ENCODE data around the gene NUP35. TPM values are rescaled to one million over a fixed set of nuclear protein-coding genes. Genes with fewer than 3 reads are reported as not detected.

NUP35 gene
- total and polyA plus RNA-seq, 2 donors (not counting 1 experiment from before 2014, with no cell fraction given): 8.9 to 10.0 TPM

DNA sequence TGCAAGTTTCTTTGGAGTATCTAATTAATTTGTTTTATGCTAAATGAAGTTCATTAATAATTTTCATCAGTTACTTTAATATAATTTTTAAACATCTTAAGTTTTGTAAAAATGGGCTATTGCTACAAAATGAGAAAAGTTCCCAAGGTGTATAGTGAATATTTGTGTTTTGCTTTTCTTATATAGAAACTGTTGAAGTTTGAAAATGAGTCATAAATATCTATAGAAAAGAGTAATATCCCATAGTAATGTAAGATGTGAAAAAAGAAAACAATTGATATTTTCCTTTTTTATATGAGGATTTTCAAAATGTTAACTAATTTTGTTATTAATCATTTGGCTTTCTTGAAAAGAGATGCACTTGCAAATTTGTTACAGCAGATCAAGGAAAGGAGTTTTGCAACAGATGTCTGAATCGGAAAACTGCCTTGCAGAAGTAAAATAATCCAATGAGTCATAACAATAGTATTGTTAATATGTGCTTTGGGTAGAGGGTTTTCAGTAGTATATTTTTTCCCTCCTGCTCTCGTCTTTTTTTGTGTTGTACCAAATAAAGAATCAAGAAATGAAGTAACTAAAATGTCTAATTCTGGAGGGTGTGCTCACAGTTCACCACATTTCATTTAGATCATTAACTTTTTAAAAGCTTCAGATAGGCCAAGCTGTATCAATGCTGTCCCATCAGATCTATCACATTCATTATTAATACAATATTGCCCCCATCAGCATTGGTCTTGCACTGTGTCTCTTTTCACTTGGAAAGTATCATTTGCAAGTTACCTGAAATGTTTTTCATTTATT is 30.2 kb upstream of the NUP35 start:
- no peaks in the 10 kb centered on the region for H3K4me1 ChIP-seq (ENCODE audit: control insufficient read depth, extremely low read depth, insufficient read depth, low read length)
- H3K27me3 ChIP-seq (ENCODE audit: control insufficient read depth, insufficient read depth, low read length): no peaks in the 10 kb centered on the region
- H3K36me3 ChIP-seq (ENCODE audit: control insufficient read depth, insufficient read depth, low read length): no peaks in the 10 kb centered on the region
- peak overlapping the region; percentile 67 for H3K4me2 ChIP-seq (ENCODE audit: extremely low read depth, insufficient read depth, low read length)
- DNase-seq (ENCODE audit: low read depth in 2 of 2): peak; percentile 65 to 66
- TF ChIP-seq, protein P1, sequence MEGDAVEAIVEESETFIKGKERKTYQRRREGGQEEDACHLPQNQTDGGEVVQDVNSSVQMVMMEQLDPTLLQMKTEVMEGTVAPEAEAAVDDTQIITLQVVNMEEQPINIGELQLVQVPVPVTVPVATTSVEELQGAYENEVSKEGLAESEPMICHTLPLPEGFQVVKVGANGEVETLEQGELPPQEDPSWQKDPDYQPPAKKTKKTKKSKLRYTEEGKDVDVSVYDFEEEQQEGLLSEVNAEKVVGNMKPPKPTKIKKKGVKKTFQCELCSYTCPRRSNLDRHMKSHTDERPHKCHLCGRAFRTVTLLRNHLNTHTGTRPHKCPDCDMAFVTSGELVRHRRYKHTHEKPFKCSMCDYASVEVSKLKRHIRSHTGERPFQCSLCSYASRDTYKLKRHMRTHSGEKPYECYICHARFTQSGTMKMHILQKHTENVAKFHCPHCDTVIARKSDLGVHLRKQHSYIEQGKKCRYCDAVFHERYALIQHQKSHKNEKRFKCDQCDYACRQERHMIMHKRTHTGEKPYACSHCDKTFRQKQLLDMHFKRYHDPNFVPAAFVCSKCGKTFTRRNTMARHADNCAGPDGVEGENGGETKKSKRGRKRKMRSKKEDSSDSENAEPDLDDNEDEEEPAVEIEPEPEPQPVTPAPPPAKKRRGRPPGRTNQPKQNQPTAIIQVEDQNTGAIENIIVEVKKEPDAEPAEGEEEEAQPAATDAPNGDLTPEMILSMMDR (conservative IDR thresholded peaks at IDR 0.05 in 1 of 2, IDR thresholded peaks at IDR 0.05 in 1 of 2; ENCODE audit: low read depth in 1 of 2, low read length in 2 of 2): no peak
- TF ChIP-seq EZH2 (IDR thresholded peaks at IDR 0.05; ENCODE audit: low read length, missing control alignments): no peak
- no peaks in the 10 kb centered on the region for H3K79me2 ChIP-seq (ENCODE audit: control insufficient read depth, insufficient read depth, low read length)
- H3K4me3 ChIP-seq (replicated peaks in 1 of 4; ENCODE audit: control extremely low read depth in 1 of 4, insufficient read depth in 1 of 4, low read depth in 3 of 4, low read length in 4 of 4): no peak overlapping the region
- no peak overlapping the region for H3K9ac ChIP-seq (ENCODE audit: insufficient read depth, low read length)
- no peaks in the 10 kb centered on the region for H4K20me1 ChIP-seq (ENCODE audit: control insufficient read depth, extremely low read depth, insufficient read depth, low read length)
- H3K9me3 ChIP-seq (ENCODE audit: control insufficient read depth, insufficient read depth, low read depth, low read length): no peaks in the 10 kb centered on the region
- H3K27ac ChIP-seq (ENCODE audit: insufficient read depth, low read length): no peak overlapping the region
- H2AFZ ChIP-seq (ENCODE audit: low read length): no peak overlapping the region

DNA sequence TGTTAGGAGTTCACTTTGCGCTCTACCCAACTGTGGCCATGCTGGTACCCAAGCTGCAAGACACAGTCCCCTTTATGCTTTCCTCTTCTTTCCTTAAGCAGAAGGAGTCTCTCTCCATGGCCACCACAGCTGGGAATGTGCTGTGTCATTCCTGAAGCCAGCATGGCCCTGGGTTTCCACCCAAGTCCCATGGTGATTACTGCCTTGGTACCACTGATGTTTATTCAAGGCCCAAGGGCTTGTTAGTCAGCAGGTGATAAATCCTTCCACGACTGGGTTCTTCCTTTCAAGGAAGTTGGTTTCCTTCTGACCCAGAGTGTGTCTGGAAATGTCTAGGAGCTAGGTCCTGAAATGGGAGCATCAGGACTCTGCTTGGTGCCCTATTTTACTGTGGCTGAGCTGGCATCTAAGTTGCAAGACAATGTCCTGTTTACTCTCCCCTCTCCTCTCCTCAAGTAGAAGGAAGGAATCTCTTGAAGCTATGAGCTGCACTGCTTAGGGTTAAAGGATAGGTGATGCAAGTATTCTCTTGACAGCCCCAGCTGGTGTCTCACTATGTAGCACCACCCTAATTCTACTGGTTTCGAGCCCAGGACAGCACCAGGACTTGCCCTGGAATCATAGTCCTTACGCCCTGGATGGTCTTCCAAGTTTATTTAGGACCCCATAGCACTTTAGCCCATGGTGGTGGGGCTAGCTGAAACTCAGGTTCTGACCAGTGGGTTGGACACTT is 18.7 kb upstream of the NUP35 start:
- no peaks in the 10 kb centered on the region for H3K79me2 ChIP-seq (ENCODE audit: control insufficient read depth, insufficient read depth, low read length)
- no peak for TF ChIP-seq EZH2 (IDR thresholded peaks at IDR 0.05; ENCODE audit: low read length, missing control alignments)
- TF ChIP-seq, protein P1 (conservative IDR thresholded peaks at IDR 0.05 in 1 of 2, IDR thresholded peaks at IDR 0.05 in 1 of 2; ENCODE audit: low read depth in 1 of 2, low read length in 2 of 2): no peak
- H3K4me3 ChIP-seq (replicated peaks in 1 of 4; ENCODE audit: control extremely low read depth in 1 of 4, insufficient read depth in 1 of 4, low read depth in 3 of 4, low read length in 4 of 4): no peak overlapping the region
- no peaks in the 10 kb centered on the region for H3K9me3 ChIP-seq (ENCODE audit: control insufficient read depth, insufficient read depth, low read depth, low read length)
- H3K36me3 ChIP-seq (ENCODE audit: control insufficient read depth, insufficient read depth, low read length): no peaks in the 10 kb centered on the region
- H3K9ac ChIP-seq (ENCODE audit: insufficient read depth, low read length): no peak overlapping the region
- H3K27ac ChIP-seq (ENCODE audit: insufficient read depth, low read length): no peak overlapping the region
- peak in 1 of 2 donors; percentile 15 for DNase-seq (ENCODE audit: low read depth in 2 of 2)
- H2AFZ ChIP-seq (ENCODE audit: low read length): no peak overlapping the region
- no peaks in the 10 kb centered on the region for H3K27me3 ChIP-seq (ENCODE audit: control insufficient read depth, insufficient read depth, low read length)
- no peaks in the 10 kb centered on the region for H3K4me1 ChIP-seq (ENCODE audit: control insufficient read depth, extremely low read depth, insufficient read depth, low read length)
- no peaks in the 10 kb centered on the region for H4K20me1 ChIP-seq (ENCODE audit: control insufficient read depth, extremely low read depth, insufficient read depth, low read length)
- H3K4me2 ChIP-seq (ENCODE audit: extremely low read depth, insufficient read depth, low read length): no peak overlapping the region

DNA sequence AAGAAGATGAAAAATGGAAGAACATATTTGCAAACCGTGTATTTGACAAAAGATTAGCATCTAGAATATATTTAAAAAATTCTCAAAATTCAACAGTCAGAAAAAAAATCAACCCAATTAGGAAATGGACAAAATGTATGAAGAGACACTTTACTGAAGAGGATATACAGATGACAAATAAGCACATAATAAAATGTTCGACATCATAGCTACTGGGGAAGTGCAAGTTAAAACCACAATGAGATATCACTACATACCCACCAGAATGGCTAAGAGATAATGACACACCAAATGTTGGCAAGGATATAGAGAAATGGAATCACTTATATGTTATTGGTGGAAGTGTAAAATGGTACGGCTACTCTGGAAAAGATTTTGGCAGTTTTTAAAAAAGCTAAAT is 11.7 kb upstream of the NUP35 start:
- Histone ChIP-seq H3K4me2 (ENCODE audit: extremely low read depth, insufficient read depth, low read length) (no peak overlapping the region), H3K79me2 (ENCODE audit: control insufficient read depth, insufficient read depth, low read length) (no peaks in the 10 kb centered on the region), H2AFZ (ENCODE audit: low read length) (no peak overlapping the region), H4K20me1 (ENCODE audit: control insufficient read depth, extremely low read depth, insufficient read depth, low read length) (no peaks in the 10 kb centered on the region), H3K4me1 (ENCODE audit: control insufficient read depth, extremely low read depth, insufficient read depth, low read length) (no peaks in the 10 kb centered on the region), H3K9me3 (ENCODE audit: control insufficient read depth, insufficient read depth, low read depth, low read length) (no peaks in the 10 kb centered on the region), H3K4me3 (replicated peaks in 1 of 4; ENCODE audit: control extremely low read depth in 1 of 4, insufficient read depth in 1 of 4, low read depth in 3 of 4, low read length in 4 of 4) (no peak overlapping the region), H3K27ac (ENCODE audit: insufficient read depth, low read length) (no peak overlapping the region), H3K27me3 (ENCODE audit: control insufficient read depth, insufficient read depth, low read length) (no peaks in the 10 kb centered on the region), H3K9ac (ENCODE audit: insufficient read depth, low read length) (no peak overlapping the region), H3K36me3 (ENCODE audit: control insufficient read depth, insufficient read depth, low read length) (no peaks in the 10 kb centered on the region)
- TF ChIP-seq EZH2 (IDR thresholded peaks at IDR 0.05; ENCODE audit: low read length, missing control alignments): no peak
- TF ChIP-seq, protein P1 (conservative IDR thresholded peaks at IDR 0.05 in 1 of 2, IDR thresholded peaks at IDR 0.05 in 1 of 2; ENCODE audit: low read depth in 1 of 2, low read length in 2 of 2): no peak
- DNase-seq (ENCODE audit: low read depth in 2 of 2): peak in 1 of 2 donors; percentile 9
